ENCODE results near the gene JAKMIP2.

- TF ChIP-seq CTCF (IDR thresholded peaks at IDR 0.05) (no peak), POLR2AphosphoS5 (IDR thresholded peaks at IDR 0.05) (no peak), EP300 (IDR thresholded peaks at IDR 0.05) (no peak), POLR2A (IDR thresholded peaks at IDR 0.05; ENCODE audit: low read depth) (no peak)
Measured at GRCh38 chr5:147685993-147686392, 96.5 kb downstream of the JAKMIP2 start.
